ENCODE results near the gene PDE12. TPM values are rescaled to one million over a fixed set of nuclear protein-coding genes. Genes with fewer than 3 reads are reported as not detected.

PDE12 gene
- total and polyA plus RNA-seq, 2 of the 13 experiments (the other 11 are each of a cell fraction or from before 2014, with no cell fraction given), result 9.0 to 17.8 TPM

- TF ChIP-seq ELF4 (CRISPR knock-in tag; IDR thresholded peaks at IDR 0.05; ENCODE audit: borderline replicate concordance) (peak; percentile 98), TFAP4 (IDR thresholded peaks at IDR 0.05; ENCODE audit: borderline replicate concordance, low read depth) (peak; percentile 16; the same call in 1 of the 2 replicates), THAP7 (CRISPR knock-in tag; IDR thresholded peaks at IDR 0.05) (no peak), SNRNP70 (IDR thresholded peaks at IDR 0.05; ENCODE audit: low read depth, low read length) (no peak), WIZ (CRISPR knock-in tag; IDR thresholded peaks at IDR 0.05) (peak; percentile 72; the same call in 1 of the 2 replicates), ZGPAT (CRISPR knock-in tag; IDR thresholded peaks at IDR 0.05) (peak; percentile 97), HNRNPK (IDR thresholded peaks at IDR 0.05; ENCODE audit: low read depth, low read length, poor library complexity, severe bottlenecking) (no peak), CEBPG (CRISPR knock-in tag; IDR thresholded peaks at IDR 0.05) (no peak), STAG1 (CRISPR knock-in tag; IDR thresholded peaks at IDR 0.05) (peak; percentile 10), ARID5B (CRISPR knock-in tag; IDR thresholded peaks at IDR 0.05) (peak; percentile 77), ZNF709 (CRISPR knock-in tag; IDR thresholded peaks at IDR 0.05) (peak; percentile 87), SP1 (IDR thresholded peaks at IDR 0.05) (no peak), SP1 (CRISPR knock-in tag; IDR thresholded peaks at IDR 0.05) (peak; percentile 47; the same call in 1 of the 2 replicates), PPARG (CRISPR knock-in tag; conservative IDR thresholded peaks at IDR 0.05) (peak; percentile 57; the same call in 1 of the 2 replicates), RXRA (CRISPR knock-in tag; IDR thresholded peaks at IDR 0.05) (peak; percentile 98), HBP1 (CRISPR knock-in tag; IDR thresholded peaks at IDR 0.05; ENCODE audit: low read depth) (peak; percentile 87), ZNF670 (CRISPR knock-in tag; IDR thresholded peaks at IDR 0.05; ENCODE audit: borderline replicate concordance) (peak; percentile 81; the same call in 1 of the 2 replicates), NRL (CRISPR knock-in tag; IDR thresholded peaks at IDR 0.05; ENCODE audit: borderline replicate concordance) (peak; percentile 8; the same call in 1 of the 2 replicates), SATB2 (CRISPR knock-in tag; IDR thresholded peaks at IDR 0.05) (no peak), MAFF (IDR thresholded peaks at IDR 0.05; ENCODE audit: low read depth, low read length) (no peak), EED (CRISPR knock-in tag; IDR thresholded peaks at IDR 0.05) (no peak), ZNF235 (CRISPR knock-in tag; IDR thresholded peaks at IDR 0.05; ENCODE audit: borderline replicate concordance) (peak; percentile 54; the same call in 1 of the 2 replicates), HCFC1 (IDR thresholded peaks at IDR 0.05; ENCODE audit: low read depth, low read length) (peak; percentile 48)
These were observed at the start of gene PDE12 (continued) for GRCh38 chr3:57555738-57556458.

Data from HepG2 (cell line).